Ishikawa (cell line): ENCODE results near the gene MUC4.

ENCODE experiments used
- EP300 ChIP-seq: IDR thresholded peaks from 2 replicates; pipeline ENCODE4 v1.6.1; 2012; ENCODE audit warnings: borderline replicate concordance
- RAD21 ChIP-seq: IDR thresholded peaks from 2 replicates; pipeline ENCODE4 v1.6.1; 2012; ENCODE audit warnings: low read depth
- TAF1 ChIP-seq: IDR thresholded peaks from 2 replicates; pipeline ENCODE4 v1.6.1; 2012; ENCODE audit warnings: low read depth, mild to moderate bottlenecking
- YY1 ChIP-seq: IDR thresholded peaks from 2 replicates; pipeline ENCODE4 v1.6.1; 2012; ENCODE audit warnings: low read depth
- TF ChIP-seq, protein P1 (sequence below): IDR thresholded peaks from 2 replicates; pipeline ENCODE4 v1.6.1; 2012

GRCh38 chr3:195701042-195701915 lies 110.5 kb downstream of the MUC4 start:
- TF ChIP-seq TAF1: no peak
- TF ChIP-seq, protein P1, sequence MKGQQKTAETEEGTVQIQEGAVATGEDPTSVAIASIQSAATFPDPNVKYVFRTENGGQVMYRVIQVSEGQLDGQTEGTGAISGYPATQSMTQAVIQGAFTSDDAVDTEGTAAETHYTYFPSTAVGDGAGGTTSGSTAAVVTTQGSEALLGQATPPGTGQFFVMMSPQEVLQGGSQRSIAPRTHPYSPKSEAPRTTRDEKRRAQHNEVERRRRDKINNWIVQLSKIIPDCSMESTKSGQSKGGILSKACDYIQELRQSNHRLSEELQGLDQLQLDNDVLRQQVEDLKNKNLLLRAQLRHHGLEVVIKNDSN: no peak
- no peak for TF ChIP-seq YY1
- no peak for TF ChIP-seq EP300
- TF ChIP-seq RAD21: no peak
